GM19043 (cell line): ENCODE measurements around the gene C20orf141.
"Not testable (repeated sequence)": the region's sequence is repeated elsewhere in the genome, so short reads cannot be mapped to it uniquely, and the experiment has no call there.

ENCODE experiments used
- ATAC-seq: cut with Tn5 transposase; IDR thresholded peaks from one replicate; pipeline ENCODE4 v1.9.1; 2021; ENCODE audit warnings: low read depth; ENCODE audit not compliant: unreplicated experiment

C20orf141 gene

DNA sequence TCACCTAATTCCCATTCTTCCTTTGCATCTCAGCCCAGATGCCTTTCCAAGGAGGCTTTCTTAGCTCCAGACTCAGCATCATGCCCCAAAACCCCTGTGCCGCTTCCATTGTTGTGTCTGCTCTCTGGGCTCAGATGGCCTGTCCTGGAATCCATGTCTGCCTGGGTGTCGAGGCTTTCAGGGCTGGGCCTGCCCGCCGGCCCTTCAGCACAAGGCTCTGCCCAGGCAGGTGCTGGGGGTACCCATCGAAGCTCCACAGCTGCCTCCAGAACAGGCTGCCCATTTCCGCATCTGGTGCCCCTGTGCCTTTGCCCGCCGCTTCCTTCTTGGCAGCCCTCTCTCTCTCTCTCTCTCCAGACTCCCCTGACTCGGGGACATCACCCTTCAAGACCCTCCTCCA lies 15.5 kb upstream of the C20orf141 start:
- no peak for ATAC-seq

- no peak for ATAC-seq
Observed at GRCh38 chr20:2799688-2800520, 14.9 kb upstream of the C20orf141 start.

- peak; percentile 64 for ATAC-seq
Observed at GRCh38 chr20:2800521-2801285, 14.1 kb upstream of the C20orf141 start, which contains the start of gene CPXM1. Gene CPXM1, minus strand, starts transcription at chr20:2800627. Its CDS starts 55 bp downstream, at chr20:2800572.

- ATAC-seq = peak; percentile 5
Observed at GRCh38 chr20:2801286-2801728, 13.5 kb upstream of the C20orf141 start.

GRCh38 chr20:2804041-2804828 lies 10.6 kb upstream of the C20orf141 start:
- ATAC-seq = no peak

GRCh38 chr20:2804852-2805688 lies 9.7 kb upstream of the C20orf141 start:
- ATAC-seq = no peak

DNA sequence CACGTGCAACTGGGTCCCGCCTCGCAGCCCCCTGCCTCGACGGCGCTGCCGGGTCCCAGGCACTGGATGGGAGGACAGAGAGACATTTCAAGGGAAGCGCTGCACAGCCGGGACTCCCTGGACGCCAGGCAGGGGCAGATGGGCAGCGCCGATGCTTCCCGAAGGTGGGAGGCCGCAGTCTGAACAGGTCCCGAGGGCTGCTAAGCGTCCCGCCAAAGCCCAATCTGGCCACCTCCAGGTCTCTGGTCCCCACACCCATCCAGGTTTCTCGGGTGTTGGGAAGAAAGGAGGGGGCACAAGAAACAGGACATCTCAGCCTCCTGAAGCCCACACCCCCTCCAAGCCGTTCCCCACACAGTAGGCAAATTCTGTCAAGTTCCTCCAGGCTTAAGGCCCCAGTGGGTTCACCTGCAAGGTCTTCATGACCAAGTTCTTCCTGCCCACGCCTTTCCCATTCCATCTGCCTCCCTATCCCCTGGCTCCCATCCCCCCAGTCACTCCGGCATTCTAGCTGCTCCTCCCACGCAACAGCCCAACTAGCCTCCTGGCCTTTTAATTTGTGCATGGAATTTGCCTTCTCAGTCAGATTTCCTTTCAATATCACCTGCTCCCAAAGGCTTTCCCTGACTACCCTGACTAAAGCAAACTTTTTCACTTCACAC lies 9.0 kb upstream of the C20orf141 start:
- ATAC-seq = no peak

GRCh38 chr20:2806351-2806701 lies 8.5 kb upstream of the C20orf141 start:
- ATAC-seq = no peak

DNA sequence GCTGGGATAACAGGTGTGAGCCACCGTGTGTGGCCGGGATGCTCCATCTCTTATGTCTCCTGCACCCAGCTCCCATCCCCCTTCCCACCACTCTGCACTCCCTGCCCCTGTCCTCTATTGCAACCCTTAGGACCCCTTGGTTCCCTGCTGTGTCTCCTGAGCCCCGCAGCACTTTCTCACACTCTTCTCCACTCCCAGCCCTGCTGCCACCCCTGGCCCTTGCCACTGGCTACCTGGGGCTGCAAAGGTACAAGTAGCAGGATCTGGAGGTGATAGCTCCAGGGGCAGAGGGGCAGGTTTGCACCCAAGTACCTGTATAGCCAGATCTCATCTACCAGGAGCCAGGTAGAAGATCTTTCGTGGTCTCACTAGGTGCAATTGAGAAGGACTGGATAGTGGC lies 7.8 kb upstream of the C20orf141 start:
- ATAC-seq = no peak

DNA sequence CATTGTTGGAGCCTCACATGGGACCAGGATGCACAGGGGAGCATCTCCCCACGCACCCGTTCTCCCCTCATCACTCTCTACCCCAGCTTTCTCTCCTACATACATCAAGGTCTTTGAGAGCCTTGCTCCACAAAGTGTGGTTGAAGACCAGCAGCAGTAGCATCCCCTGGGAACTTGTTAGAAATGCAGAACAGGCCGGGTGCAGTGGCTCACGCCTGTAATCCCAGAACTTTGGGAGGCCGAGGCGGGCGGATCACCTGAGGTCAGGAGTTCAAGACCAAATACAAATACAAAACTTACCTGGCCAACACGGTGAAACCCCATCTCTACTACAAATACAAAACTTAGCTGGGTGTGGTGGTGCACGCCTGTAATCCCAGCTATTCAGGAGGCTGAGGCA lies 6.9 kb upstream of the C20orf141 start:
- ATAC-seq = not testable (repeated sequence)

- no peak for ATAC-seq
Observed at GRCh38 chr20:2809690-2810089, 5.1 kb upstream of the C20orf141 start.

GRCh38 chr20:2812189-2812588 lies 2.6 kb upstream of the C20orf141 start:
- no peak for ATAC-seq

- ATAC-seq = no peak
Observed at GRCh38 chr20:2814076-2814475, 711 bp upstream of the C20orf141 start.

DNA sequence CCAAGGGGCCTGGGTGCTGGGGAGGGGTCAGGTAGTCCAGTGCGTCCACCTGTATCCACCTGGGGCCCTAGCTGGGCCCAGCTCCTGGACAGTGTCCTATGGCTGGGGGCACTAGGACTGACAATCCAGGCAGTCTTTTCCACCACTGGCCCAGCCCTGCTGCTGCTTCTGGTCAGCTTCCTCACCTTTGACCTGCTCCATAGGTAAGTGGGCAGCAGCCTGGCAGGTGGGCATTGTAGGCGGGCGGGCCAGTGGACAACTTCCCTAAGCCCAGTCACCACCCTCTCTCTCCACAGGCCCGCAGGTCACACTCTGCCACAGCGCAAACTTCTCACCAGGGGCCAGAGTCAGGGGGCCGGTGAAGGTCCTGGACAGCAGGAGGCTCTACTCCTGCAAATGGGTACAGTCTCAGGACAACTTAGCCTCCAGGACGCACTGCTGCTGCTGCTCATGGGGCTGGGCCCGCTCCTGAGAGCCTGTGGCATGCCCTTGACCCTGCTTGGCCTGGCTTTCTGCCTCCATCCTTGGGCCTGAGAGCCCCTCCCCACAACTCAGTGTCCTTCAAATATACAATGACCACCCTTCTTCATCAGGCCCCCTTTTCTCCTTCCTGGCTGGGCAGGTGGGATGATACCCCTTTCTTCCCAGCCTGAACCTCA lies 584 bp downstream of the C20orf141 start:
- no peak for ATAC-seq

DNA sequence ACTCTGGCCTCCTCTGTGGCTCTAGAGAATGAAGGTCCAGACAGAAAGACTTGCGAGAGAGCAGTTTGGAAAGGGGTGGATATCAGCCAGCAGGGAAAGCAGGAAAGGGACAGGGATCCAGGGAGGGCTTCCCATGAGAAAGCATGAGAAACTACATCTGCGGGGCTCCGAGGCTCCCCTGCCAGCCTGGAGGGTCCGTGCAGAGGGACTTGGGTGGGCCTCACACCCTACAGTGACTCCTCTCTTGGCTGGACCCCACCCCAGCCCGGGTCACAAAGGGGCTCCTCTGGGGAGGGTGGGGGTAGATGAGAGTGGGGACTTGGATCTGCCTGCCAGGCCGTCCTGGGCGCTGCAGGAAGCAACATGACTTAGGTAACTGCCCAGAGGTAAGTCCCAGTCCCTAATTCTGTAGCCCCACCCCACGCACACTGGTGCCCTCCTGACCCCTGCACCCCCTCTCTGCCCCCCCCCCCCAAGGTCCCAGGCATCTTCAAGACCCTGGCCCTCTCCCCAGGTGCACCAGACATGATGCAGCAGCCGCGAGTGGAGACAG lies 1.3 kb downstream of the C20orf141 start, which contains the start of gene TMEM239:
TSS of gene TMEM239 (plus strand) at position 335 of the 553 bp plus-strand sequence. CDS start at position 526, 191 bp downstream.
- ATAC-seq = no peak

- ATAC-seq = no peak
Observed at GRCh38 chr20:2816583-2817340, 2.0 kb downstream of the C20orf141 start.

DNA sequence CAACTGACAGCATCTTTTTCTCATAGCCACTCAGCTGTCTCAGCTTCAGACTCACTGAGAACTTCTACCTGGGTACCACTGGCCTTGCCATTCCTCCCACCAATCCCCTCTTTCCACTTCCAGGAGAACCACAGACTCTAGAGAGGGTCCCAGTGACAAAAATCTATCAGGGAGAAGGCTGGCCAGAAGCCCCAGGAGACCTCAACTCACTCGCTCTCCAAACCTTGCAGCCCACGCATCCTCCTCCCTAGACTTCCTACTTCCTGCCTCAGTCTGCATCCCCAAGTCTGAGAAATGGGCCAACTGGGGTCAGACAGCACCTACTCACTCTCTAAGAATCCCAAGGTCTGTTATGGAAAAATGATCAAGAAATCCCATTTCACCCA lies 2.5 kb downstream of the C20orf141 start:
- no peak for ATAC-seq
